GM12891 (cell line): Measurements from ENCODE around the gene RBMS2.

Source experiments
- PAX5 ChIP-seq: IDR thresholded peaks from 2 replicates; pipeline ENCODE4 v1.6.1; 2011; ENCODE audit warnings: low read length, moderate library complexity, mild to moderate bottlenecking; ENCODE audit not compliant: insufficient read depth, severe bottlenecking
- POLR2A ChIP-seq: IDR thresholded peaks from 2 replicates; pipeline ENCODE4 v1.6.1; 2011; ENCODE audit warnings: low read depth, low read length, control low read depth
- POLR2AphosphoS5 ChIP-seq: IDR thresholded peaks from 2 replicates; pipeline ENCODE4 v1.6.1; 2011; ENCODE audit warnings: low read depth, low read length, control low read depth
- POU2F2 ChIP-seq: IDR thresholded peaks from 2 replicates; pipeline ENCODE4 v1.6.1; 2011; ENCODE audit warnings: low read depth, mild to moderate bottlenecking, control low read depth, low read length, moderate library complexity
- SPI1 ChIP-seq: IDR thresholded peaks from 2 replicates; pipeline ENCODE4 v1.6.1; 2011; ENCODE audit warnings: low read depth, low read length, control low read depth
- TAF1 ChIP-seq: IDR thresholded peaks from 2 replicates; pipeline ENCODE4 v1.6.1; 2011; ENCODE audit warnings: low read depth, low read length, control low read depth

- TF ChIP-seq TAF1 (no peak), POLR2AphosphoS5 (no peak), POLR2A (no peak), POU2F2 (no peak), PAX5 (no peak), SPI1 (no peak)
Observed at GRCh38 chr12:56474389-56474788, 47.2 kb upstream of the RBMS2 start.
